ENCODE results near the gene MTG1. TPM values are rescaled to one million over a fixed set of nuclear protein-coding genes. Genes with fewer than 3 reads are reported as not detected.
"Not testable (repeated sequence)": the region's sequence is repeated elsewhere in the genome, so short reads cannot be mapped to it uniquely, and the experiment has no call there.

MTG1 gene
- total RNA-seq, 4 donors from 2014 or later, result 26.5 to 139 (median 47.0) TPM

DNA sequence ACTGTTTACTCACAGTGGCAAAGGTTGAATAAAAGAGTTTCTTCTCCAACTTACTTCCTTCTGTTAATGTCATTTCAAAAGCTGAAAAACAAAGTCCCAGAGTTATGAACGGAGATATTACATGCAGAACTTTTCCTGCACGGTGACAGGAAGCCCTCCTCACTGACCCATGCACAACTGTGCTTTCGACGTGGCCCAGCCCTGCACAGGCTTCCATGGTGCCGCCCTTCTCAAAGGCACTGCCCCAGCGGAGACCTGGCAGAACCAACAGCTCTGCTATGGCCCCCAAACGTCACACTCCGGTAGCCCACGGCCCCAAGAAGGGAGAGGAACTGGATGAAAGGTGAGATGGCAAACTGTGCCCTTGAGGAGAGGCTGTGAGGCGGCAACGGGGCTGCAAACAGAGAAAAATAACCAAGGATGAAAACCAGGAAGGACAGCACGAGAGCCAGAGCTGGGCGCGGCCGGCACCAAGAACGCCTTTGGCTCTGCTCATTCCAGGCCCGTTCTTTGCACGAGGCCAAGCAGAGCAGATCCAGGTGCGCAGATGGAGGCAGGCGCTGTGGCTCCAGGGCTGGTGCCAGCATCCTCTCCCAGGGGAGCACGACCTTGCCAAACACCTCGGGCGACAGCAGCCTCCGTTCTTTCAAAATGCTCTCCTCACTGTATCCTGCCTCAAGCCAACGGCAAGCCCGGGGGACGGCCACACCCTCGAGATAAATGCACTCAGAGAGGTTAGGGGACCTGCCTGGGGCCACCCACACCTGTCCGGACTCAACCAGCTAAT lies 29.1 kb upstream of the MTG1 start:
- TF ChIP-seq POLR2AphosphoS5 (IDR thresholded peaks at IDR 0.05) (no peak), EP300 (IDR thresholded peaks at IDR 0.05; ENCODE audit: low read depth) (no peak), POLR2A (IDR thresholded peaks at IDR 0.05) (no peak)
- TF ChIP-seq, protein P1, sequence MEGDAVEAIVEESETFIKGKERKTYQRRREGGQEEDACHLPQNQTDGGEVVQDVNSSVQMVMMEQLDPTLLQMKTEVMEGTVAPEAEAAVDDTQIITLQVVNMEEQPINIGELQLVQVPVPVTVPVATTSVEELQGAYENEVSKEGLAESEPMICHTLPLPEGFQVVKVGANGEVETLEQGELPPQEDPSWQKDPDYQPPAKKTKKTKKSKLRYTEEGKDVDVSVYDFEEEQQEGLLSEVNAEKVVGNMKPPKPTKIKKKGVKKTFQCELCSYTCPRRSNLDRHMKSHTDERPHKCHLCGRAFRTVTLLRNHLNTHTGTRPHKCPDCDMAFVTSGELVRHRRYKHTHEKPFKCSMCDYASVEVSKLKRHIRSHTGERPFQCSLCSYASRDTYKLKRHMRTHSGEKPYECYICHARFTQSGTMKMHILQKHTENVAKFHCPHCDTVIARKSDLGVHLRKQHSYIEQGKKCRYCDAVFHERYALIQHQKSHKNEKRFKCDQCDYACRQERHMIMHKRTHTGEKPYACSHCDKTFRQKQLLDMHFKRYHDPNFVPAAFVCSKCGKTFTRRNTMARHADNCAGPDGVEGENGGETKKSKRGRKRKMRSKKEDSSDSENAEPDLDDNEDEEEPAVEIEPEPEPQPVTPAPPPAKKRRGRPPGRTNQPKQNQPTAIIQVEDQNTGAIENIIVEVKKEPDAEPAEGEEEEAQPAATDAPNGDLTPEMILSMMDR (IDR thresholded peaks at IDR 0.05), result no peak
- H3K36me3 ChIP-seq, result peaks cover 0 to 46% (median 17%) of the 10 kb centered on the region in 4 donors
- H3K9me3 ChIP-seq, result no peaks in the 10 kb centered on the region
- intact Hi-C loops (cut with DNase I; ENCODE audit: low total_unique reads) (no loop called here), in situ Hi-C loops (cut with MboI; ENCODE audit: low pct_ligation_motif_present in 1 of 4, low pct_unique_long_range_greater_than_20kb in 1 of 4, low sequenced_read_pairs in 3 of 4) (no loop called here)
- H3K4me1 ChIP-seq, result peaks cover 0 to 22% (median 7%) of the 10 kb centered on the region in 4 donors
- H3K27ac ChIP-seq, result peak overlapping the region; percentile 24 to 66 (median 63)
- no peaks in the 10 kb centered on the region for H3K27me3 ChIP-seq
- no peak overlapping the region for H3K4me3 ChIP-seq
- 23 to 73% methylated on average over 3 to 29 of the region's 29 CpGs for WGBS, 2 donors (ENCODE audit: low coverage in 1 of 2)
- peak; percentile 51 for DNase-seq

DNA sequence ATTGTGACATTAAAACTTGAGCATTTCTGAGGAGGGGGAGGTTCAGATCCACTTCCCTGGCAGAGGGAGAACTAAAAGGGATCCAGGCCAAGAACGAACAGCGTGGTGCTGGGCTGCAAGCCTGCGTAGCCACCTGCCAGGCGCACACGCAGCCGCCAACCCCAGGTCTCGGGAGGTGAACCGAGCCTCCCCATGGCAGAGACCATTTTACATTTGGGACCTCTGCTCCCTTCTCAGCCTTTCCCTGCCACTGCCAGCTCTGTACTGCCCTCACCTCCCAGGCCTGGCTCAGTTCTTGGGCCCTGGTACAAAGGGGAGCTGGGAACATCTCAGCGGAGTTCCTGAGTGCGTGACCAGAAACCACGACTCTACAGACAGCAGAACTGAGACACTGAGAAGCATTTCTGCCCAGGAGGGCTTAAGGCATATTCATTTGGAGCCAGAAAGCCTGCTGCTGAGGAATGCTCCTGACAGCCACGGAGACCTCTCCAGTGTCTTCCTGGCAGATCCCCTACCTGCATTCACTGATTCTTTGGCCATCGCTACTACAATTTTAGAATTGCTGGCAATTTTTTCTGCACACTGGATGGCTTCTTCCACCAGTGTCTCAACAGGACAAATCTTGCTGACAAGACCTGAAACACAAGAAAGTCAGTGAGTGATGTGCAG lies 28.4 kb upstream of the MTG1 start:
- H3K36me3 ChIP-seq, result peaks cover 0 to 51% (median 19%) of the 10 kb centered on the region in 4 donors

GRCh38 chr10:133366130-133366478 lies 27.9 kb upstream of the MTG1 start:
- in situ Hi-C loops (cut with MboI; ENCODE audit: low pct_ligation_motif_present in 1 of 4, low pct_unique_long_range_greater_than_20kb in 1 of 4, low sequenced_read_pairs in 3 of 4), result no loop called here

More for the DNA sequence above, 28.4 kb upstream of the MTG1 start:
- WGBS, 2 donors (ENCODE audit: low coverage in 1 of 2), result 88 to 100% methylated on average over 1 to 13 of the region's 13 CpGs
- no peak for TF ChIP-seq EP300 (IDR thresholded peaks at IDR 0.05; ENCODE audit: low read depth)
- TF ChIP-seq POLR2A (IDR thresholded peaks at IDR 0.05), result no peak
- TF ChIP-seq, protein P1 (IDR thresholded peaks at IDR 0.05), result no peak
- no peak for TF ChIP-seq POLR2AphosphoS5 (IDR thresholded peaks at IDR 0.05)
- Histone ChIP-seq H3K9me3 (no peaks in the 10 kb centered on the region), H3K27ac (peak overlapping the region in 3 of 4 donors; percentile 24 to 66 (median 60)), H3K27me3 (no peaks in the 10 kb centered on the region), H3K4me3 (no peak overlapping the region), H3K4me1 (peaks cover 0 to 14% (median 1%) of the 10 kb centered on the region in 4 donors)
- in situ Hi-C loops (cut with MboI; ENCODE audit: low pct_ligation_motif_present in 1 of 4, low pct_unique_long_range_greater_than_20kb in 1 of 4, low sequenced_read_pairs in 3 of 4) (no loop called here), intact Hi-C loops (cut with DNase I; ENCODE audit: low total_unique reads) (no loop called here)
- DNase-seq, result no peak

DNA sequence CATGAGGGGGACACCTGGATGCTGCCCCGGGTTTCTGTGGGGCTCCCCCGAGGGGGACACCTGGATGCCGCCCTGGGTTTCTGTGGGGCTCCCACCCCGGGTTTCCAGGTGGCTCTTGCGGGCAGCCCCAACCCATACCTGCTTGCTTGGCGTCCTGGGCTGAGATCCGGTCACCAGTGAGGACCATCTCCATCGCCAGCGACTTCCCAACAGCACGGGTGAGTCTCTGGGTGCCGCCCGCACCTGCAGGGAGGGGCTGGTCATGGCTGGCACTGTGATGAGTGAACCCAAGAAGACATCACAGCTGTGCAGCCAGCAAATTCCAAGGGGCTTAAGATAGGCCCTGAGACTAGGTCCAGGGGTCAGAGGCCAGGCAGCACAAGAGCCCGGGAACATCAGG lies 27.2 kb upstream of the MTG1 start:
- Histone ChIP-seq H3K4me3 (no peak overlapping the region), H3K9me3 (no peaks in the 10 kb centered on the region), H3K27me3 (no peaks in the 10 kb centered on the region), H3K27ac (no peak overlapping the region), H3K4me1 (peaks cover 0 to 14% (median under 1%) of the 10 kb centered on the region in 4 donors), H3K36me3 (peaks cover 0 to 51% (median 19%) of the 10 kb centered on the region in 4 donors)
- TF ChIP-seq, protein P1 (IDR thresholded peaks at IDR 0.05), result no peak
- TF ChIP-seq POLR2A (IDR thresholded peaks at IDR 0.05) (no peak), EP300 (IDR thresholded peaks at IDR 0.05; ENCODE audit: low read depth) (no peak), POLR2AphosphoS5 (IDR thresholded peaks at IDR 0.05) (no peak)
- intact Hi-C loops (cut with DNase I; ENCODE audit: low total_unique reads) (no loop called here), in situ Hi-C loops (cut with MboI; ENCODE audit: low pct_ligation_motif_present in 1 of 4, low pct_unique_long_range_greater_than_20kb in 1 of 4, low sequenced_read_pairs in 3 of 4) (no loop called here)
- DNase-seq, result no peak
- 91 to 100% methylated on average over 1 to 13 of the region's 13 CpGs for WGBS, 2 donors (ENCODE audit: low coverage in 1 of 2)

More at GRCh38 chr10:133366130-133366478, 27.9 kb upstream of the MTG1 start:
- peaks cover 0 to 51% (median 19%) of the 10 kb centered on the region in 4 donors for H3K36me3 ChIP-seq
- intact Hi-C loops (cut with DNase I; ENCODE audit: low total_unique reads), result no loop called here
- peaks cover 0 to 13% (median 0%) of the 10 kb centered on the region in 4 donors for H3K4me1 ChIP-seq
- H3K4me3 ChIP-seq, result no peak overlapping the region
- DNase-seq, result no peak
- WGBS, 2 donors (ENCODE audit: low coverage in 1 of 2), result 84% methylated on average over 17 of the region's 17 CpGs; no CpG with 5 or more reads in 1 of the 2 donors
- no peaks in the 10 kb centered on the region for H3K9me3 ChIP-seq
- H3K27ac ChIP-seq, result no peak overlapping the region
- TF ChIP-seq, protein P1 (IDR thresholded peaks at IDR 0.05), result no peak
- TF ChIP-seq POLR2AphosphoS5 (IDR thresholded peaks at IDR 0.05), result no peak
- no peak for TF ChIP-seq EP300 (IDR thresholded peaks at IDR 0.05; ENCODE audit: low read depth)
- no peak for TF ChIP-seq POLR2A (IDR thresholded peaks at IDR 0.05)
- no peaks in the 10 kb centered on the region for H3K27me3 ChIP-seq

DNA sequence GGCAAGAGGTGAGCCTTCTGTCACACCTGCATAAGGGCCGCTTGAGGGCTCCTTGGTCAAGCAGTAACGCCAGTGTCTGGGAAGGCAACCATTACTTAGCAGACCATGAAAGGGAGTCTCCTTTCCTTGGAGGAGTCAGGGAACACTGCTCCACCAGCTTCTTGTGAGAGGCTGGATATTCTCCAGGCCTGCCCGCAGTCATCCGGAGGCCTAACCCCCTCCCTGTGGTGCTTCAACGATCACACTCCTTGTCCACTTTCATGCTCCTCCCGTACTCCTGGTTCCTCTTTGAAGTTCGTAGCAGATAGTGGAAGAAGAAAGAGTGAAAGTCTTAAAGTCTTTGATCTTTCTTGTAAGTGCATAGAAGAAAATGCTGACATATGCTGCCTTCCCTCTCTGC lies 26.5 kb upstream of the MTG1 start:
- in situ Hi-C loops (cut with MboI; ENCODE audit: low pct_ligation_motif_present in 1 of 4, low pct_unique_long_range_greater_than_20kb in 1 of 4, low sequenced_read_pairs in 3 of 4); H3K27ac ChIP-seq; H3K9me3 ChIP-seq; DNase-seq; H3K27me3 ChIP-seq; intact Hi-C loops (cut with DNase I; ENCODE audit: low total_unique reads); H3K4me3 ChIP-seq: not testable (repeated sequence)
- Histone ChIP-seq H3K4me1 (peaks cover 0 to 21% (median 7%) of the 10 kb centered on the region in 4 donors), H3K36me3 (peaks cover 0 to 51% (median 18%) of the 10 kb centered on the region in 4 donors)
- WGBS, 2 donors (ENCODE audit: low coverage in 1 of 2), result 74% methylated on average over 2 of the region's 7 CpGs; no CpG with 5 or more reads in 1 of the 2 donors
